ENCODE data around the gene MYF5.

- no peak for TF ChIP-seq CTCF (IDR thresholded peaks at IDR 0.05)
- no peak for TF ChIP-seq POLR2A (IDR thresholded peaks at IDR 0.05)
Measured at GRCh38 chr12:80745851-80746505, 29.3 kb downstream of the MYF5 start.

Data from uterus (tissue), 2 donors.